HG03139 (cell line): ENCODE data around the gene ADGRG3.

ENCODE experiments used
- ATAC-seq: cut with Tn5 transposase; IDR thresholded peaks from one replicate; pipeline ENCODE4 v1.9.1; 2021; ENCODE audit not compliant: unreplicated experiment

Gene ADGRG3

DNA sequence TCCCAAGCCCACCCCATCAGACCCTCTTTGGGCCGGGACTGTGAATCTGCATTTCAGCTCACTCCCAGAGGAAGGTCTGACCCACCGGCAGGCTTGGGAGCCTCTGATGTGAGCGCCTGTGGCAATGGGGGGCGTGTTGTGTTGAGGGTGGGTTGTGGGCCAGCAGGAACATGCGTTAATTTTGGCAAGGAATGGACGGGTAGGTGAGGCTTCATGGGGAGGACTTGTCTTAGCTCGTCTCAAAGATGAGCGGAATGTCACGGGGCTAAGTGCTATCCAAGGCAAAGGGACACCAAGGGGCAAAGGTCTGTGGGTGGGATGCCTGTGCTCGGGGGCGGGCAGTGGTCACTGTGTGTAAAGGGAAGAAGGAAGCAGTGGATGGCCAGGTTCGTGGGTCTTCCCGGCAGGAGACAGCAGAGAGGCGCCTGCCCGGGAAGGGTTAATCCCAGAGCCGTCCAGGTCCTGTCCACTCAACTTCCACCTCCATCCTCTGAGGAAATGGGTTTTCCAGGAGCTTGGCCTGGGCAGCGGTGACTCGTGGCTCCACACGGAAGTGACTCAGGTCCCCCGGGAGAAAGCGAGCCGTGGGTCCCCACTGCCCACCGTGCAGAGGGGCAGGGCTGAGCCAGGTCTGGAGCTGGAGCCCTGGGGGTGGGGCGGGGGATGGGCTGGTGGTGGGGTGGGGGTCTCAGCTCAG is 22.3 kb upstream of the ADGRG3 start:
- no peak for ATAC-seq

DNA sequence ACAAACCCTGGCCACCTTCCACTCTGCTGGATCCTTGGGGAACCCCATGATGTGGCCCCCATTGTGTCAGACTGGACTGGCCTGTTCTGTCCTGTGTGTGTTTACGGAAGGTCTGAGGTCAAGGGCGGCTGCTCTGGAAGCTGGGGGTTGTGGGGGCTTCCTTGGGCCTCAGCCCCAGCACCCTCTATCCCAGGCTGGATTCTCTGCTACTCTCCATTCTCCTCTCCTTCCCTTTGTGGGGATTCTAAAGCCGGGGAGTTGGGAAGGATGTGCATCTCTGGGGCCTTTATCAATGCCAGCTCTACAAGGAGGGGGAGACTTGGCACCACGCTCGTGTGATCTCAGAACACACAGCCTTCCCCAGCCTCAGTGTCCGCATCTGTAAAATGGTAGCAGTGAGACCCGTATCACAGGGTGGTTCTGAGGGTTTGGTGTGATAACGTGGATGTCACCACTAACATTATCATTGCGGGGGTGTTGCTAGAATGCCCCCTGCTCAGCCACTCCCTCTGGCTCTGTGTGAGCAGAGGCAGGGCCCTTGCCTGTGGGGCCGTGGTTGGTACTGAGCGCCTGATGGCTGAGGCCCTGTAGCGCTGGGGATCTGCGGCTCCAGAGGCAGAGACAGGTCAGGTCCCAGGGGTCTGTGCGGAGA is 21.6 kb upstream of the ADGRG3 start:
- ATAC-seq, result no peak

DNA sequence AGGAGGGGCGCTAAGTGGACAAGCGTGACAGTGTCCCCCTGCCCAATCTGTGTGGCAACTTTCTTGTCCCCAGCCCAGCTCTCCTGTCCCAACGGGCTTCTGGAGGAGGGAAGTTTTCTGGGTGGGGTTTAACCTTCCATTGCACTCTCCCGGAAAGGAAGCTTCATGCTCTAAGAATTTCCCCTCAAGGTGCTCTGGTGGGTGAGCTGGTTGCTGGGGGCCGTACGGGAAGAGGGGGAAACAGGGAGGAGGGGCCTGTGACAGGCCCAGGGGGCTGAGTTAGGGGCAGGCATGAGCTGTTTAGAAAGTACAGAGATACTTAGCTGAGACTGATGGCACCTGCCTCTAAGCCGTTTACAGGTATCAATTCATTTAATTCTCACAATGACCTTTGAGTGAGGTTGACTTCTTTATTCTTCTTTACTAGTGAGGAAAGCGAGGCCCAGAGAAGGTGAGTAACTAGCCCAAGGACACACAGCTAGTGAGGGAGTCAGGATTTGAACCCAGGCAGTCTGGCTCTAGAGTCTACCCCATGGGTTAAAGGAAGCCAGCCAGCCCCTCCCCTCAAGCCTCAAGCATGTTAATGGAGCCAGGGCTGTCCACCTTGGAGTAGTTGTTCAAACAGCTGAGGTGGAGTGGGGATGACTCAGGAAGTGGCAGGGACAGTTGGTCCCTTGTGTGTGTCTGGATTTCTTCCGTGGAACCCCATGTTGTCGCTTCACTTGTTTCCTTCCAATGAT is 20.8 kb upstream of the ADGRG3 start:
- no peak for ATAC-seq

DNA sequence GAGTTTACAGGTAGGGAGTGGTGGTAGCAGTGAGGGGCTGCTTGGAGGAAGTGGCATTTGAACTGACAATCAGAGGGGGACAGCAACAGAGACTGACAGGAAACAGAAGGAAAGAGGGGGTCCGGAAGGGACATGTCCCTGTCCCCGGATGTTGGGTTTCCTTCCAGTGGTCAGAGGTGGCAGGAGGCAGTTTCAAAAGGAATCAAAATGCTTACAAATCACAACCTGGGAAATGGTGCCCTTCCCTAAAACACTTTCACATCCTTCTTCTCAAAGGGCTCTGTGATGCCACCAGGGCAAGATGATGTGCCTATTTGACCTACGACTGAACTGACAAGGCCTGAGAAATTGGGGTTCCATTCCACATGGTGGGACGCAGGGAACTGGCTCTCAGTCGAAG is 20.0 kb upstream of the ADGRG3 start:
- ATAC-seq, result no peak

DNA sequence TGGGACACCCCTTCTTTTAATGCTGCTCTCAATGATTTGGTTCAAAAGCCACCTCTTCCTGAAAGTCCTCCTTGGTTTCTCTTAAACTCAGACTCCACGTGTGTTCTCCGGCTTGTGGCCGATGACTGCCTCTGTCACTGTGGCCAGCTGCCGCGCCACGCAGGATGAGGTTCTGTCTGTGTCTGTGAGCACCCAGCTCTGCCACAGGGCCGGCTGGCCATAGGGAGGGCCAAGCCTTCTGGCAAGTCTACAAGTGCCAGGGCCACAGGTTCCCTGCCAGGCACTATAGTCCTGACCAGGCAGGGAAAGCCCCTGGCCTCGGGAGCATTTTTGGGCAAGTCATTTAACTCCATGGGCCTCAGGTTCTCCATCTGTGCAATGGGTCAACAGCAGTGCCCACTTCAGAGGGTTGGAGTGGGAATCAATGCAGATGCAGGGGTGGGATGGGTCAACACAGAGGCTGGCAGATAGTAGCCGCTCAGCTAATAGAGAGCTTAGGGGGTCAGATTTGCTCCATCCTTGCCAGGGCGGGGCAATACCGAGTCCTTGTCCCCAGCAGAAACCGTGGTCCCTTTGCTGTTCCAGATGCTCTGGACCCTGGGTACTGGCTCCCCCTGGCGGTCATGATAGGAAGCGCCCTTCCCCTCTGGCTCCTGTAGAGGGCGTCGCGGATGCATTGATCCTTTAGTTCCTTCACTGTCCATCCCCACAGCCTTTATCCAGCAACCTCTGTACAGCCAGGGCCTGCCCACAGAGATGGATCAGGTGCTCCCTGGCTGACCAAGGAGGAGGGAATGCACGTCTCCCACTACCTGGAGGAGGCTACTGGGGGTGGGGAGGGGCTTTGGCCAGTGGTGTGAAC is 19.3 kb upstream of the ADGRG3 start:
- no peak for ATAC-seq

DNA sequence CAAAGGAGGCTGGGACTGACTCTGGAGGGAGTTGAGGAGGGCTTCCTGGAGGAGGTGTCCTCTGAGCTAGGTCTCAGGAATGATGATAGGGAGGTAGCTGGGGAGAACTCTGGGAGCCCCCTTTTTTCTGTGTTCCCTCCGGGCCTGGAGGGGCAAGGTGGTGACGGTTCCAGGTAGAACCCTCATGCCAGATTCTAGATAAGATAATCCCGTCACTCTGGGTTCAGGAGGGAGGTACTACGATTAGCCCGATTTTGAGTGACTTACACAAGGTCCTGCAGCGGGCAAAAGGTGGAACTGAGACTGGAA is 18.7 kb upstream of the ADGRG3 start:
- ATAC-seq, result no peak

DNA sequence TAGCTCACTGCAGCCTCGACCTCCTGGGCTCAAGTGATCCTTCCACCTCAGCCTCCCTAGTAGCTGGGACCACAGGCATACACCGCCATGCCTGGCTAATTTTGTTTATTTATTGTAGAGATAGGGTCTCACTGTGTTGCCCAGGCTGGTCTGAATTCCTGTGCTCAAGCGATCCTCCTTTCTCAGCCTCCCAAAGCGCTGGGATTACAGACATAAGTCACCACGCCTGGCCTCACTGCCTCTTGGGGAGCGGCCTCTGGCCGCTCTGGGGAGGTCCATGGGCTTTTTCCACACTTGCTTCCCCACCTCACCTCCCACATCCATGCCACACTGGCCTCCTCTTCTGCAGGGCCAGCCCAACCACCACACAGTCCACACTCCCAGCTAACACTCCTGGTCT is 18.3 kb upstream of the ADGRG3 start:
- ATAC-seq, result no peak

DNA sequence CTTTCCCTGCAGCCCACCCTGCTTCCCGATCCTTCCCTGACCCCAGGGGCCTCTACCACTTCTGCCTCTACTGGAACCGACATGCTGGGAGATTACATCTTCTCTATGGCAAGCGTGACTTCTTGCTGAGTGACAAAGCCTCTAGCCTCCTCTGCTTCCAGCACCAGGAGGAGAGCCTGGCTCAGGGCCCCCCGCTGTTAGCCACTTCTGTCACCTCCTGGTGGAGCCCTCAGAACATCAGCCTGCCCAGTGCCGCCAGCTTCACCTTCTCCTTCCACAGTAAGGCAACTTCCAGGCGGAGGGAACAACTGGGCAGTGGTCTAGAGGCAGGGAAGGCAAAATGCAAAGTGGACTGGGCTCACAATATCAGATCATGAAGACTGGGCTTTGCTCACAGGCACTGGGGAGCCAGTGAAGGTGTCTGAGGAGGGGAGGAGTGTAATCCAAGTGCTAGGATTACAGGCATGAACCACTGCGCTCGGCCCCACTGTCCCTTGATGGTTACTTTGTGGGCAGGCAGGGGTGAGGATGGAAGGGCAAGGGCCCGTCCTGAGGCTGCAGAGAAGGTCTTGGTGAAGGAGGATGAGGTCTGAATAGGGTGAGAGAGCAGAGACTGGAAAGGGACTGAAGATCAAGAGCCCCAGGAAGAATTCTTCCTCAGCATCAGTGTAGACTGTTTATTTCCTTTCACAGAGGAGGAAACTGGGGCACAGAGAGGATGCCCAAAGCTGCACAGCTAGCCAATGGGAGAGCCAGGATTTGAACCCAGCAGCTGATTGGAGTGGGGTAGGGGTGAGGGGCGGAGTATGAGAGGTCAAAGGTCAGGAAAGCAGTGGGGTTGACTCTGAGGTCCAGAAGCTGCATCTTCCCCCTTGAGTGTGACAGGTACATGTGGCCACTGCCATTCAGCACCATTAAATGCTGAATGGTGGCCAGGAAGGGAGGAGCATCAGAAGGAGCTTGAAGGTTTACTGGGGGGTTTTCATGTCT is 16.5 kb upstream of the ADGRG3 start:
- no peak for ATAC-seq

DNA sequence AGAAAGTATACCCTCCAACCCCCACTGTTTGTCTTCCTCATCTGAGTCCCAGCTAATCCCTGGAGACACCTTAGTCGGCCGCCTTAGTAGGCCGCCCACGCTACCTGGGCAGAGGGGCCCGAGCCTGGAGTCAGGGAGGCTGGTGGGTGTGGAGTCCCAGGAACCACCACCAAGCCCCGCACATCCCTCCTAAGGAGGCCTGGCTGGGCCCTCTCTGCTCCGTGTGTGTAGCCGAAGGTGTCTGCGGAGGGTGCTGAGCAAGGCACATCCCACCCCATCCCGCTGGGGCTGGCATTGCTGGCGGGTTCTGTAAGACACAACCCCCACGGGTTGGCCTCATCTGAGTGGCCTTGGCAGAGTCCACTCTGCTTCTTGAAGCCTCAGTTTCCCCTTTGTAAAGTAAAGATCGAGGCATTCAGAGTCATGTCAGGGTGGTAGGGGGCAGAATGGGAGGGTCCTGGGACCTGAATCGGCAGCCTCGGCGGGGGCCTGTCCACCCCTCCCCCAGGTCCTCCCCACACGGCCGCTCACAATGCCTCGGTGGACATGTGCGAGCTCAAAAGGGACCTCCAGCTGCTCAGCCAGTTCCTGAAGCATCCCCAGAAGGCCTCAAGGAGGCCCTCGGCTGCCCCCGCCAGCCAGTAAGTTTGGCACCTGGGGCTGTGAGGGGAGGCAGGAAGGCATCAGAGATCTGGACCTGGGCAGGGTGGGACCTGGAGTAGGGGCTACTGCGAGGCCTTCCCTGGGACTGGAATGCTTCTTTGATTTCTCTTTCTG is 15.2 kb upstream of the ADGRG3 start:
- ATAC-seq, result no peak

DNA sequence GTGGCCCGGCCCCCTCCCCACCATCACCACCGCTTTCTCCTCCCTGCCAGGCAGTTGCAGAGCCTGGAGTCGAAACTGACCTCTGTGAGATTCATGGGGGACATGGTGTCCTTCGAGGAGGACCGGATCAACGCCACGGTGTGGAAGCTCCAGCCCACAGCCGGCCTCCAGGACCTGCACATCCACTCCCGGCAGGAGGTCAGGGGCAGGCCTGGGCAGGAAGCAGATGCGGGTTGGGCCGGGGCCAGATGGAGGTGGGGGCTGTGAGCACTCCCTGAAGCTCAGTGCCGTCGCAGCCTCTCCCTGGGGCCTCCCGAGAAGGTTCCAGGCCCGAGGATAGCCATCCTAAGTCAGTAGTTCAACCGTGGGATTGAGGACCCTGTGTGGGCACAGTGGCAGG is 14.2 kb upstream of the ADGRG3 start:
- no peak for ATAC-seq

DNA sequence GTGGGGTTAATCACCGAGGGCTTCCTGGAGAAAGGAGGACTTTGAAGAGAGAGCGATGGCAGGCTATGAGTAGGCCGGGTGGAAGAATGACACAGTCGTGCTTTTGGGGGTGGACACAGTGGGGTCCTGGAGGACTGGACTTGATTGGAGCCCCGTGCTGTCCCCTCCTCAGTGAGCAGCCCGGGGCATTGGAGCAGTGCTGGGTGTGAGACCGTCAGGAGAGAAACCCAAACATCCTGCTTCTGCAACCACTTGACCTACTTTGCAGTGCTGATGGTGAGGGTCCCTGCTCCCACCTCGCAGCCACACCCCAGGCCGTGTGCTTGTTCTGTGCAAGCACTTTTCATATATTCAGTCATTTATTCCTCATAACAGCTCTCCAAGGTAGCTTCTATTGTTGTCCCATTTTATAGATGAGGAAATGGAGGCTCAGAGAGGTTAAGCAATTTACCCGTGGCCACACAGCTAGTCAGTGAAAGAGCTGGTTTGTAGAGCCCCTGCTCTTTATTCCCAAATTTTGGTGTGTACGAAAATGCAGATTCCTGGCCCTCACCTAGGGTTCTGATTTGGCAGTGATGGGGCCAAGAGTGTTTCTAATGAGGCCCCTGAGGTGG is 11.7 kb upstream of the ADGRG3 start:
- ATAC-seq, result no peak

DNA sequence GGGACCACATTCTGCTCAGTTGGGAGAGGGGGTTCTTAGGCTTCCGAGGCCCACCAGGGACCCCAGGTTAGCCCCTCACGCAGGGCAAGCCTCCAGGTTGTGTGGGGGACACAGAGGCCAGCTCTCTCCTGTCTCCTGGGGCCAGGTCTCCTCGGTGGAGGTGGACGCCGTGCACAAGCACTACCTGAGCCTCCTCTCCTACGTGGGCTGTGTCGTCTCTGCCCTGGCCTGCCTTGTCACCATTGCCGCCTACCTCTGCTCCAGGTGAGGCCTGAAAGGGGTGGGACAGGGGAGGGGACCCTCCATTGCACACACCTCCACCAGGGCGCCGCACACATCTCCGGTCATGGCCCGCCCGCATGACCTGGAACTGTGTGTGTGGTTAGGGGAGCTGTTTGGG is 10.9 kb upstream of the ADGRG3 start:
- ATAC-seq, result no peak

DNA sequence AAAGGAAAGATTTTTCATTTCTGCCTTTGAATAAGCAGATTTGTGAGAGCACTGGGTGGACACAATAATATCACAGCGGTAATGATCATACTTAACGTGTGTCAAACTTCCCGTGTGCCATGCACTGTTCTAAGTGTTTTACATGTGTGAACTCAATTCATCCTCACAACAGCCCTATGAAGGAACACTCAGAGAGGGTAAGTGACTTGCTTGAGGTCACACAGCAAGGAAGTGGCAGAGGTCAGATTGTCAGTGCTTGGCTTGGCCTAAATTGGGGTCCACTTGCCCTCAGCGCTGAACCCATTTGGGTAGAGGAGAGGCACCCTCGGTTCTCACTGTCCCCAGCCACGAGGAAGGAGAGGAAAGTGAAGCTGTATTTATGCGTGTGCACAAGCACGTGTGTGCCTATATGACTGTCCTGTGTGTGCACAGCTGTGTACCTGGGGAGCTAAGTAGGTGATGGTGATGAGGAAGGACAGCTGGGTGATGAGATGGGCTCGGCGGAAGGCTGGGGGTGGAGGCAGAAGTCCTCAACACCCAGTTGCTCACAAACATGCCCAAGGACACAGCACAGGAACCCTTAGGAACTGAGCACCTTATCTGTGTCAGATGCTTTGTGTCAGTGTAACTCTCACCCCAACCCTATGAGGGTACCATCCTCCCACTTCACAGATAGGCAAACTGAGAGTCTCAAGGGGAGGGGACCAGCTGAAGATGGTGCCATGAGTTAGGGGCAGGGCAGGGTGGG is 9.8 kb upstream of the ADGRG3 start:
- ATAC-seq, result no peak

DNA sequence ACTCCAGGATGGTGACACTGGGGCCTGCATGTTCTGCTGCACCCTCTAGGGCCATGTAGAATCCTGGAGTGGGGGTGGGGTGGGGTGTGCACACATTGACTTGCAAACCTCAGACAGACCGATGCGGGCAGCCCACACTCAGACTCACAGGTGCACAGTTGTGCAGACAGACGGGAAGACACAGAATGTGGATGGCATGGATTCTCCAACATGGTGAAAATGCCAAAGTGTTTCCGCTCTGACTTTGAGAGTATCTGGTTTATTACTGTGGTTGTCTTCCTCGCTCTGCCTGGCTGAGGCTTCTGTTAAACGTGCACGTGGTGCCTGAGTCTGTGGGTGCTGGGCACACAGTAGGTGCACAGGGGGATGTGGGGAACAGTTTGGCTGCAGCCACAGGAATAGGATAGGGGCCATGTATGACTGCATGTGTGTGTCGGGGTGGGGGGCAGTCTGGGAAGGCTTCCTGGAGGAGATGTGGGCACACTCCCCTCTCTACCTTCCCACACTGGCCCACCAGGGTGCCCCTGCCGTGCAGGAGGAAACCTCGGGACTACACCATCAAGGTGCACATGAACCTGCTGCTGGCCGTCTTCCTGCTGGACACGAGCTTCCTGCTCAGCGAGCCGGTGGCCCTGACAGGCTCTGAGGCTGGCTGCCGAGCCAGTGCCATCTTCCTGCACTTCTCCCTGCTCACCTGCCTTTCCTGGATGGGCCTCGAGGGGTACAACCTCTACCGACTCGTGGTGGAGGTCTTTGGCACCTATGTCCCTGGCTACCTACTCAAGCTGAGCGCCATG is 9.0 kb upstream of the ADGRG3 start:
- no peak for ATAC-seq

DNA sequence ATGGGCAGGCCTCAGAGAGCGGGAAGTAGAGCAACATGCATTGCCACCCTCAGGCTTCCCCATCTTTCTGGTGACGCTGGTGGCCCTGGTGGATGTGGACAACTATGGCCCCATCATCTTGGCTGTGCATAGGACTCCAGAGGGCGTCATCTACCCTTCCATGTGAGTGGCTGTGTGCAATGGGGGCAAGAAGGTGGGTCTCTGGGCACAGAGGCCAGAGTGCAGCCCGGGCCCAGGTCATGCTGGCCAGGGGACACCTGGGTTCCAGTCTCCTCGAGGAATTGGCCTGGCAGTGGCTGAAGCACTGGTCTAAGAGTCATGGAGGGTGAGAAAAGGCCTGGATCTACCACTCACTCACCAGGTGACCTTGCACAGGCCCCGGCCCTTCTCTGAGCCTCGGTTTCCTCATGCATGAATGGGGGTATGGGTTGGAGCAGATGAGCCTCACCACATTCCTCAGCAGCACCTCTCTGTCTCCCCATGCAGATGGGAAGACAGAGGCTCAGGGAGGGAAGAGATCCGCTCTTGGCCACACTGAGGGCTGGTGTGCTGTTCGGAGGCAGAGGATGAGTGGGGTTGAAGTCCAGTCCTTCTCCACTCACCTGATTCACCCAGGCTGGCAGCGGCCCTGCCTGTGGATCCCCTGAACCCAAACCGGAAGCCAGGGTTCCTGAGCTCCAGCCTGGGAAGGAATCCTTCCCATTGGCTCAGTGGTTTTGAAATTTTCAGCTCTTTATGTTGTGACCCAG is 7.2 kb upstream of the ADGRG3 start:
- no peak for ATAC-seq

DNA sequence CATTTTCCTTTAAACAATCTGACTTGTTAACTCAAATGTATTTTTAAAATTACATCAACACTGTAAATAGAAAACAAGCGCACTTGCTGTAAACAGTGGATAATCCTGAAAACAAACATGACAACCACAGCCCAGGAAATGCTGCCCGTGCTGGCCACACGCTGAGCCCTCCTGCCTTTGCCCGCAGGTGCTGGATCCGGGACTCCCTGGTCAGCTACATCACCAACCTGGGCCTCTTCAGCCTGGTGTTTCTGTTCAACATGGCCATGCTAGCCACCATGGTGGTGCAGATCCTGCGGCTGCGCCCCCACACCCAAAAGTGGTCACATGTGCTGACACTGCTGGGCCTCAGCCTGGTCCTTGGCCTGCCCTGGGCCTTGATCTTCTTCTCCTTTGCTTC is 6.6 kb upstream of the ADGRG3 start:
- ATAC-seq, result no peak
